Neural cell (in vitro differentiated cells): ENCODE measurements around the gene AGPAT1. TPM values are rescaled to one million over a fixed set of nuclear protein-coding genes. Genes with fewer than 3 reads are reported as not detected.

Experiments used
- H2AFZ ChIP-seq: fragments of 200-600, 300-800 bp; sonication (generic), shearing (Covaris generic); 2 replicates; pipeline ENCODE4 v1.6.0; 2014; ENCODE audit warnings: low read depth, mild to moderate bottlenecking, antibody characterized with exemption, low read length, moderate library complexity
- H3F3A ChIP-seq: fragments of 200-600 bp; shearing (Covaris generic); 2 replicates; pipeline ENCODE4 v1.6.1; 2016; ENCODE audit warnings: mild to moderate bottlenecking, moderate library complexity, mixed read lengths, antibody characterized with exemption, low read length; ENCODE audit not compliant: insufficient read depth, poor library complexity, severe bottlenecking
- H3K27ac ChIP-seq: fragments of 200-600, 300-800 bp; sonication (generic), shearing (Covaris generic); 2 replicates; pipeline ENCODE4 v1.5.1; 2014; ENCODE audit warnings: mild to moderate bottlenecking, low read length, moderate library complexity
- H3K27me3 ChIP-seq: fragments of 300-800, 200-600 bp; sonication (generic), shearing (Covaris generic); 2 replicates; pipeline ENCODE4 v1.6.0; 2014; ENCODE audit warnings: mild to moderate bottlenecking, low read depth, low read length, moderate library complexity; ENCODE audit not compliant: insufficient read depth
- H3K36me3 ChIP-seq: fragments of 300-800, 200-600 bp; sonication (generic), shearing (Covaris generic); 2 replicates; pipeline ENCODE4 v1.5.1; 2014; ENCODE audit warnings: mild to moderate bottlenecking, antibody characterized with exemption, low read length, moderate library complexity; ENCODE audit not compliant: insufficient read depth
- H3K4me2 ChIP-seq: fragments of 300-800, 200-600 bp; sonication (generic), shearing (Covaris generic); 2 replicates; pipeline ENCODE4 v1.6.0; 2014; ENCODE audit warnings: mild to moderate bottlenecking, low read length
- H3K4me3 ChIP-seq: fragments of 300-800, 200-600 bp; sonication (generic), shearing (Covaris generic); 2 replicates; pipeline ENCODE4 v1.5.1; 2014; ENCODE audit warnings: mild to moderate bottlenecking, low read length, moderate library complexity
- H3K79me2 ChIP-seq: fragments of 200-600 bp; shearing (Covaris generic); replicated peaks from 2 replicates; pipeline ENCODE4 v1.6.0; 2014; ENCODE audit warnings: mild to moderate bottlenecking, low read length, moderate library complexity; ENCODE audit not compliant: insufficient read depth
- H3K9ac ChIP-seq: fragments of 300-800, 200-600 bp; sonication (generic), shearing (Covaris generic); 2 replicates; pipeline ENCODE4 v1.6.1; 2016; ENCODE audit warnings: mild to moderate bottlenecking, low read length, mixed read lengths
- H3K9me2 ChIP-seq: fragments of 200-600 bp; shearing (Covaris generic); 2 replicates; pipeline ENCODE4 v1.6.1; 2016; ENCODE audit warnings: mild to moderate bottlenecking, low read length, mixed read lengths; ENCODE audit not compliant: insufficient read depth
- H3K9me3 ChIP-seq: fragments of 200-600, 300-800 bp; sonication (generic), shearing (Covaris generic); 2 replicates; pipeline ENCODE4 v1.6.1; 2016; ENCODE audit warnings: mild to moderate bottlenecking, mixed run types, low read length, moderate library complexity, mixed read lengths
- H4K20me1 ChIP-seq: fragments of 200-600 bp; shearing (Covaris generic); 2 replicates; pipeline ENCODE4 v1.6.1; 2016; ENCODE audit warnings: mild to moderate bottlenecking, mixed run types; ENCODE audit not compliant: insufficient read depth
- EP300 ChIP-seq: fragments of 450-650 bp; conservative IDR thresholded peaks from 2 replicates; pipeline ENCODE4 v1.6.1; 2014; ENCODE audit warnings: antibody characterized with exemption, mild to moderate bottlenecking, moderate library complexity; ENCODE audit not compliant: poor library complexity, severe bottlenecking
- EZH2 ChIP-seq: fragments of 200-600, 300-800 bp; shearing (Covaris generic), sonication (generic); IDR thresholded peaks from 2 replicates; pipeline ENCODE4 v1.6.1; 2014; ENCODE audit warnings: antibody characterized with exemption, low read length, borderline replicate concordance, mild to moderate bottlenecking; ENCODE audit not compliant: insufficient read depth, poor library complexity, severe bottlenecking
- MXI1 ChIP-seq: fragments of 450-650 bp; conservative IDR thresholded peaks from 2 replicates; pipeline ENCODE4 v1.6.1; 2014; ENCODE audit warnings: antibody characterized with exemption, mild to moderate bottlenecking; ENCODE audit not compliant: poor library complexity, severe bottlenecking
- POLR2AphosphoS5 ChIP-seq: IDR thresholded peaks from 2 replicates; pipeline ENCODE4 v1.6.1; 2012
- RAD21 ChIP-seq: fragments of 450-650 bp; conservative IDR thresholded peaks from 2 replicates; pipeline ENCODE4 v1.6.1; 2014; ENCODE audit warnings: antibody characterized with exemption, mild to moderate bottlenecking, moderate library complexity
- SMC3 ChIP-seq: fragments of 450-650 bp; conservative IDR thresholded peaks from 2 replicates; pipeline ENCODE4 v1.6.1; 2014; ENCODE audit warnings: antibody characterized with exemption, mild to moderate bottlenecking, moderate library complexity; ENCODE audit not compliant: poor library complexity
- TAF1 ChIP-seq: IDR thresholded peaks from 2 replicates; pipeline ENCODE4 v1.6.1; 2012; ENCODE audit warnings: low read depth
- polyA plus RNA-seq: library from polyadenylated mRNA; depleted of rRNA; stranded (reverse); fragments of >200 nt; gene quantifications from 2 replicates; pipeline ENCODE4 v1.2.3, GENCODE V29; 2014
- TF ChIP-seq, protein P1 (sequence below): fragments of 450-650 bp; IDR thresholded peaks from 2 replicates; pipeline ENCODE4 v1.5.1; 2014; ENCODE audit warnings: antibody characterized with exemption, mild to moderate bottlenecking, moderate library complexity; ENCODE audit not compliant: poor library complexity, severe bottlenecking
- TF ChIP-seq, protein P2 (sequence below): IDR thresholded peaks from 2 replicates; pipeline ENCODE4 v1.6.1; 2012; ENCODE audit warnings: borderline replicate concordance

AGPAT1 gene
- polyA plus RNA-seq, 1 donor from 2014 or later, result 24.7 TPM

DNA sequence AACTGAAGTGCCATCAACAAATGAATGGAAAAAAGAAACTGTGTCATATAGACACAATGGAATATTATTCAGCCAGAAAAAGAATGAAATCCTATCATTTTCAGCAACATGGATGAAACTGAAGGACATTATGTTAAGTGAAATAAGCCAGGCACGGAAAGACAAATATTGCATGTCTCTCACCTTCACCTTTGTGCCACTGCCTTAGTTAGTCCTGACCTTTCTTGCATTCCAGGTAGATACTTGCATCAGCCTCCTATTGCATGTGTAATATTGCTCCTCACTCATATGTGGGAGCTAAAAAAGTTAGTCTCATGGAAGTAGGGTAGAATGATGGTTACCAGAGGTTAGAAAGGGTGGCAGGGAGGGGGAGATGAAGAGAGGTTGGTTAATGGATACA is 33.1 kb upstream of the AGPAT1 start:
- Histone ChIP-seq H3K27ac (no peak overlapping the region), H4K20me1 (no peaks in the 10 kb centered on the region), H3K36me3 (no peaks in the 10 kb centered on the region), H3K9me2 (no peaks in the 10 kb centered on the region), H3K4me2 (no peak overlapping the region), H2AFZ (no peak overlapping the region), H3F3A (no peaks in the 10 kb centered on the region), H3K27me3 (no peaks in the 10 kb centered on the region), H3K79me2 (no peaks in the 10 kb centered on the region), H3K4me3 (no peak overlapping the region), H3K9ac (no peak overlapping the region), H3K9me3 (no peaks in the 10 kb centered on the region)
- no peak for TF ChIP-seq MXI1
- TF ChIP-seq SMC3, result no peak
- TF ChIP-seq EZH2, result no peak
- TF ChIP-seq, protein P1, sequence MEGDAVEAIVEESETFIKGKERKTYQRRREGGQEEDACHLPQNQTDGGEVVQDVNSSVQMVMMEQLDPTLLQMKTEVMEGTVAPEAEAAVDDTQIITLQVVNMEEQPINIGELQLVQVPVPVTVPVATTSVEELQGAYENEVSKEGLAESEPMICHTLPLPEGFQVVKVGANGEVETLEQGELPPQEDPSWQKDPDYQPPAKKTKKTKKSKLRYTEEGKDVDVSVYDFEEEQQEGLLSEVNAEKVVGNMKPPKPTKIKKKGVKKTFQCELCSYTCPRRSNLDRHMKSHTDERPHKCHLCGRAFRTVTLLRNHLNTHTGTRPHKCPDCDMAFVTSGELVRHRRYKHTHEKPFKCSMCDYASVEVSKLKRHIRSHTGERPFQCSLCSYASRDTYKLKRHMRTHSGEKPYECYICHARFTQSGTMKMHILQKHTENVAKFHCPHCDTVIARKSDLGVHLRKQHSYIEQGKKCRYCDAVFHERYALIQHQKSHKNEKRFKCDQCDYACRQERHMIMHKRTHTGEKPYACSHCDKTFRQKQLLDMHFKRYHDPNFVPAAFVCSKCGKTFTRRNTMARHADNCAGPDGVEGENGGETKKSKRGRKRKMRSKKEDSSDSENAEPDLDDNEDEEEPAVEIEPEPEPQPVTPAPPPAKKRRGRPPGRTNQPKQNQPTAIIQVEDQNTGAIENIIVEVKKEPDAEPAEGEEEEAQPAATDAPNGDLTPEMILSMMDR, result no peak
- TF ChIP-seq POLR2AphosphoS5, result no peak
- TF ChIP-seq, protein P2, sequence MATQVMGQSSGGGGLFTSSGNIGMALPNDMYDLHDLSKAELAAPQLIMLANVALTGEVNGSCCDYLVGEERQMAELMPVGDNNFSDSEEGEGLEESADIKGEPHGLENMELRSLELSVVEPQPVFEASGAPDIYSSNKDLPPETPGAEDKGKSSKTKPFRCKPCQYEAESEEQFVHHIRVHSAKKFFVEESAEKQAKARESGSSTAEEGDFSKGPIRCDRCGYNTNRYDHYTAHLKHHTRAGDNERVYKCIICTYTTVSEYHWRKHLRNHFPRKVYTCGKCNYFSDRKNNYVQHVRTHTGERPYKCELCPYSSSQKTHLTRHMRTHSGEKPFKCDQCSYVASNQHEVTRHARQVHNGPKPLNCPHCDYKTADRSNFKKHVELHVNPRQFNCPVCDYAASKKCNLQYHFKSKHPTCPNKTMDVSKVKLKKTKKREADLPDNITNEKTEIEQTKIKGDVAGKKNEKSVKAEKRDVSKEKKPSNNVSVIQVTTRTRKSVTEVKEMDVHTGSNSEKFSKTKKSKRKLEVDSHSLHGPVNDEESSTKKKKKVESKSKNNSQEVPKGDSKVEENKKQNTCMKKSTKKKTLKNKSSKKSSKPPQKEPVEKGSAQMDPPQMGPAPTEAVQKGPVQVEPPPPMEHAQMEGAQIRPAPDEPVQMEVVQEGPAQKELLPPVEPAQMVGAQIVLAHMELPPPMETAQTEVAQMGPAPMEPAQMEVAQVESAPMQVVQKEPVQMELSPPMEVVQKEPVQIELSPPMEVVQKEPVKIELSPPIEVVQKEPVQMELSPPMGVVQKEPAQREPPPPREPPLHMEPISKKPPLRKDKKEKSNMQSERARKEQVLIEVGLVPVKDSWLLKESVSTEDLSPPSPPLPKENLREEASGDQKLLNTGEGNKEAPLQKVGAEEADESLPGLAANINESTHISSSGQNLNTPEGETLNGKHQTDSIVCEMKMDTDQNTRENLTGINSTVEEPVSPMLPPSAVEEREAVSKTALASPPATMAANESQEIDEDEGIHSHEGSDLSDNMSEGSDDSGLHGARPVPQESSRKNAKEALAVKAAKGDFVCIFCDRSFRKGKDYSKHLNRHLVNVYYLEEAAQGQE, result no peak

DNA sequence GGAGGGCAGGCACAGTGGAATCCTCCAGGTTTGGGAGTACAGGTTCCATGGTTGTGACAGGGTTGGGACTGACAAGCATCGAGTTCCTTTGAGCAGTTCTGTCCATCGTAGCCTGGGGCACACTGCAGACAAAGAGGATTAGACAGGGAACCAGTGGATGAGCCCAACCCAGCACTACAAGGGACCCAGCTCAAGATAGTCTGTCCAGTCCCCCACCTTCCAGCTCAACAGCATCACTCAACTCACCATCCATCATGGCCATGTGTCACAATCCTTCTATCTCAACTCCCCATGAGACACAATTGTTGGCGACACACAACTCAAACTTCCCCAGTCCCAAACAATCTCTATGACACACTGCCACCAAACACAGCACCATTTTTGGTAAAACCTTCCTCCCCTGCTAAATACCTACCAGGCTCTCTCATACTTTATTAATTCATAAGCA is 28.4 kb upstream of the AGPAT1 start:
- Histone ChIP-seq H3K27me3 (no peaks in the 10 kb centered on the region), H2AFZ (no peak overlapping the region), H3K9ac (no peak overlapping the region), H3F3A (no peaks in the 10 kb centered on the region), H3K36me3 (no peaks in the 10 kb centered on the region), H3K4me2 (no peak overlapping the region), H3K9me2 (no peaks in the 10 kb centered on the region), H3K4me3 (no peak overlapping the region), H3K27ac (no peak overlapping the region), H3K79me2 (no peaks in the 10 kb centered on the region), H4K20me1 (no peaks in the 10 kb centered on the region), H3K9me3 (no peaks in the 10 kb centered on the region)
- TF ChIP-seq, protein P1, result no peak
- TF ChIP-seq TAF1 (no peak), SMC3 (no peak), MXI1 (no peak), RAD21 (no peak), EZH2 (no peak), EP300 (no peak), POLR2AphosphoS5 (no peak)
- TF ChIP-seq, protein P2, result no peak
